Activated naive CD4-positive, alpha-beta T cell treated with anti-CD3 and anti-CD28 coated beads, Interleukin-2, amount 10 ng/mL, durations not matched to agents 7 days and 5 days (primary cell): ENCODE measurements around the gene MOB3B.

ENCODE experiments used
- CTCF ChIA-PET: fragments of 350-600 bp; sonication (Branson Sonifier 250); formaldehyde crosslinking; loops from one replicate; lab custom pipeline; 2021; ENCODE audit warnings: antibody characterized with exemption; lab: Charles Lee
- DNase-seq: peaks from one replicate; pipeline ENCODE4 v3.0.0-alpha.2; 2020
- H3K27ac Mint-ChIP-seq: one replicate; pipeline ENCODE4 v1.8.0; 2021; ENCODE audit warnings: mild to moderate bottlenecking, moderate library complexity, mixed read lengths
- H3K27me3 Mint-ChIP-seq: one replicate; pipeline ENCODE4 v1.8.0; 2021; ENCODE audit warnings: mild to moderate bottlenecking, mixed read lengths
- H3K36me3 Mint-ChIP-seq: one replicate; pipeline ENCODE4 v1.8.0; 2021; ENCODE audit warnings: mixed read lengths
- H3K4me1 Mint-ChIP-seq: one replicate; pipeline ENCODE4 v1.8.0; 2021; ENCODE audit warnings: mixed read lengths
- H3K4me3 Mint-ChIP-seq: one replicate; pipeline ENCODE4 v1.8.0; 2021; ENCODE audit warnings: mild to moderate bottlenecking, moderate library complexity, mixed read lengths
- H3K9me3 Mint-ChIP-seq: one replicate; pipeline ENCODE4 v1.8.0; 2021; ENCODE audit warnings: mixed read lengths

MOB3B gene

DNA sequence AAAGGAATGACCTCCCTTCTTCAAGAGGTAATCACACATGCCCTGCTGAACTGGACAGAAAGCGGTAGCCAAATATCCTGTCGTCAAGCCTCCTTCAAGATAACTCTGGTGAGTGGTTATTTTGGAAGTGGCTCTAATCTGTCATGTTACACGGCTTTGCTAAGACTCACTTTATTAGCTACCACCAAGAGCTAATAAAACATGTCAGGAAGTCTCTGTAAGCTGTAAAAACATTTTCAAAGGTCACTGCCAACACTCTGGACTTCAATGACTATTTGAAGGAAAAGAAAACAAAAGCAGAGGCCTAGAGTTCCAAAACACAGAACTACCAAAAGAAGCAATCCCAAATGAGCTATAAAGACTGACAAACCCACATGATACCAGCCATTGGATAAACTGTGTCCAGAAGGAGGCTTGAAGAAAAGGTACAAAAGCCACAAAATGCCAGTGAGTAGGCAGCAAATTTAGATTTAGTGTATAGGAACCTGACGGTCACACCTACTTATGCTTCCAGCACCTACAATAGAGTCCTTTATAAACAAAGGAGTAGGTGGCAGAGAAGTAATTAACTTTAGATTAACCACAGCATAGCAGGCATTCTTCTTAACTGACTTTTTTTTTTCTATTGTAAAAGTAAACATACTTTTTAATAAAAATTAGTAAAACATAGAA is 135.3 kb downstream of the MOB3B start:
- peaks cover 6% of the 10 kb centered on the region for H3K27me3 Mint-ChIP-seq
- H3K4me1 Mint-ChIP-seq, result no peaks in the 10 kb centered on the region
- no peak overlapping the region for H3K27ac Mint-ChIP-seq
- no peak for DNase-seq
- CTCF ChIA-PET, result interaction anchor here (0.7 kb wide), 1 partner anchor 229 kb away, joined by 3 read pairs; no protein-coding TSS in a partner anchor
- no peak overlapping the region for H3K4me3 Mint-ChIP-seq
- H3K36me3 Mint-ChIP-seq, result no peaks in the 10 kb centered on the region
- H3K9me3 Mint-ChIP-seq, result no peaks in the 10 kb centered on the region

DNA sequence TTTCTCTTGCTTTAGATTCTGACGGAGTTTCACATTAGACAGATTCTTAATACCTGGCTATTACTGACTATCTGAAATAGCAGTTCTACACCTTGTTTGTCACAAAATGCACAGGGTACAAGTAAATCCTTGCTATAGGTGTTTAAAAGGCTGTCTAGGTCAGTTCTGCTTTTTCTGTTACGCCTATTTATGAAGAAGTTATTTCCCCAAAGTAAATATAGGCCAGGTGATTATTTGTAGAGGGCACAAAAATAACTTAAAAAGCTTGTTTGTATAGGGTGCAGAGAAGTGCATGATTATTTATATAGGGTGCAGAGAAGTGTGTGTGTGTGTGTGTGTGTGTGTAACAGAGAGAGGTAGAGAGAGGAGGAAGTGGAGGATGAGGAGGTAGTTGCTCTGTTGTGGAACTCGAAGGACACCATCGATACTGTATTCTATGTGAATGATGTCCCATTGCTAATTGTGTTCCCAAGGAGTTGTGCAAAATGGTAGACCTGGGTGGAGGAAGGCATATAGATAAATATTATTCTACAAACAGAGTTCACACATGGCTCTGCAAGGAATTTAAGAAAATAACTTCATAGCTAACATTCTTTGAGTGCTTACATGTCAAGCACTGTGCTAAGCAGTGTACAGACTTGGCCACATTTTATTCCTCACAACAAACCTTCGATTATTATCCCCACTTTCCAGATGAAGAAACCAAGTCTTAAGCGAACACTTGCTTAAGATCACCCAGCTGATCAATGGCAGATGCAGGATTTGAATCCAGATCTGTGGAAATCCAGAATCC is 136.4 kb downstream of the MOB3B start:
- Mint-ChIP-seq H3K27me3 (peaks cover 6% of the 10 kb centered on the region), H3K27ac (no peak overlapping the region), H3K4me1 (no peaks in the 10 kb centered on the region), H3K4me3 (no peak overlapping the region), H3K9me3 (no peaks in the 10 kb centered on the region), H3K36me3 (no peaks in the 10 kb centered on the region)
- CTCF ChIA-PET, result interaction anchor here (1.0 kb wide), 1 partner anchor 40 kb away, joined by 3 read pairs; no protein-coding TSS in a partner anchor
- DNase-seq, result no peak

DNA sequence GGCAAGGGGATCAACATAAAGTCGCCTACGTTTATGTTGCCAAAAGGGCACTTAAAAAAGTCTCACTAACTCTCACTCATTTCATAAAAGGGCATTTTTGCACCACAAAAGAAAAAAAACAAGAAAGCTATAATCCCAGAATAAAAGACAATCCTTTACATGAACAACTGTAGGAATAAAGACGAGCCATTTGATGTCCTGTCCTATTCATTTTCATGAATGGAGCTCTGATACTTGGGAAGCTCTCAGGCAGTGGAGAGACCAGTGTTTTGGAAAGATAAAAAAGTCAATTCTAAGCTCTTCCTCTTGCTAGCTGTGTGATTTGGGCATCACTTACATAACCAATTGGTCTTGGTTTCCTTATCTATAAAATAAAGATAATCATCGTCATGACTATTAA is 137.2 kb downstream of the MOB3B start:
- CTCF ChIA-PET, result interaction anchor here (1.0 to 1.3 kb wide), 2 partner anchors 25 to 39 kb away, joined by 3 read pairs; no protein-coding TSS in a partner anchor

DNA sequence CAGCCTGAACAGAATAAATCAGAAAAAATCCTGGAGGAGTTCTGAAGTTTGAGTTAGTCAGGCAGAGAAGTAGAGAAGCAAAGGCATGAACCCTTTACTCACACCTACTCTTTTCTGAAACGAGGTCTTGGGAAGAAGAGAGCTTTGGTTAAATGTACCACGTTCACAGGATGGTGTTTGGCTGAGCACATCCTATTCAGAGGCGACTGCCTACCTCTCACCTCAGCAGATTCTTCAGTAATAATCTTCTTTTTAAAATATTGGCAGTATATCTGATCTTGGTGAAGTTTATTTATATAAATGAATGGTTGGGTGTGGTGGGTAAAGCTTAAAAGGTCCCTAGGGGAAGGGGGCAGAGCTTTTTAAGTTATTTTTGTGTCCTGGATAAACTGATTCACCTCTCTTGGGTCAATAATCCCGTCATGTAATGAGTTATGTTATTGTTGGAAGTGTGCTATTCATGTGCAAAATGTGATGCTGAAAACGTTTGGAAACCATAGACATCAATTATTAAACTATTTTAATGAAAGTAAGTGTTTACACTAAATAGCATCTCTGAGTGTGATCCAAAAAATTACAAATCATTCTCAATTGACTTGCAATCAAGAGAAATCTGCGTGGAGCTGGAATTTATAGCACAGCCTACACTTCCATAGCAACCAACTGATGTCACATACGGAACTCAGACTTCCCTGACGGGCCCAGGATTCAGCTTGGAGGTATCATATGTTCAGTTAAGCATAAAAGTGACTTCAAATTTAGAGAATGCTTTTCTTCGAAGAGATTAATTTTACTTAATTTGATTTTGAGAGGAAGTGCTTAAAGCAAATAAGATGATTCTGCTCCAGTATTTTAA is 138.3 kb downstream of the MOB3B start:
- no peak for DNase-seq
- CTCF ChIA-PET, result interaction anchor here (1.3 kb wide), 1 partner anchor 24 kb away, joined by 3 read pairs; no protein-coding TSS in a partner anchor
- Mint-ChIP-seq H3K4me1 (no peaks in the 10 kb centered on the region), H3K27ac (no peak overlapping the region), H3K9me3 (no peaks in the 10 kb centered on the region), H3K27me3 (peaks cover 6% of the 10 kb centered on the region), H3K4me3 (no peak overlapping the region), H3K36me3 (no peaks in the 10 kb centered on the region)

More for the DNA sequence above, 137.2 kb downstream of the MOB3B start:
- Mint-ChIP-seq H3K36me3 (no peaks in the 10 kb centered on the region), H3K4me3 (no peak overlapping the region), H3K9me3 (no peaks in the 10 kb centered on the region), H3K27me3 (peaks cover 6% of the 10 kb centered on the region), H3K27ac (no peak overlapping the region), H3K4me1 (no peaks in the 10 kb centered on the region)
- DNase-seq, result no peak

DNA sequence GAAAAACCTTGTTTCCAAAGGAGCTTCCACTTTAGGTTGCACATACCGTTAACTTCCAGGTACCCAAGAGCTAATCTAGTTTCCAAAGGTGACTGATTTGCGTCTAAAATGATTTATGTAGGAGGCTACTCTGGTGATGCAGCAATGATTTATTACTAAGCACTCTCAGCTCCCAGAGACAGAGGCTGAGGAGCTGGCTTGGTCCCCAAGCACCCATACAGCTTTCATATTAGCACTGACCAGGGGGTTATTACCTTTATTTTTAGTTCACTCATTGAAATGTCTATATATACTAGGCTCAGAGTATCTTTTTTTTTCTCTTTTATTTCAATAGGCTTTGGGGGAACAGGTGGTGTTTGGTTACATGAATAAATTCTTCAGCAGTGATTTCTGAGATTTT is 141.5 kb downstream of the MOB3B start:
- DNase-seq, result no peak
- Mint-ChIP-seq H3K36me3 (no peaks in the 10 kb centered on the region), H3K4me1 (peaks cover 5% of the 10 kb centered on the region), H3K9me3 (no peaks in the 10 kb centered on the region), H3K27me3 (peaks cover 20% of the 10 kb centered on the region), H3K27ac (no peak overlapping the region), H3K4me3 (no peak overlapping the region)
- CTCF ChIA-PET, result no interaction called here

DNA sequence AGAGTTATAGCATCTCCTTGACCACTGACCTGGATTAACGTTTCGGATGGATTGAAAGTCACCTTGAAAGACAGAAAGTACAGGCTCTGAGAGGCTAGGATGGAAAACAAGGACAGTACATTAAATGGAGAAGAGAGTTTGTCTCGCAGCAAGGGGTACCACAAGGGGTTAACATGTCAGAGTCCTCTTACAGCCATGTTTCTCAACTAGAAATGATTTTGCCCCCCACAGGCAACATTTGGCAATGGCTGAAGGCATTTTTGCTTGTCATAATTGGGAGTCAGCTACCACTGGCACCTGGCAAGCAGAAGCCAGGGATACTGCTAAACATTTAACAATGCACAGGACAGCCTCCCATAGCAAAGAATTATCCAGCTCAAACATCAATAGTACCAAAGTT is 141.9 kb downstream of the MOB3B start:
- H3K27me3 Mint-ChIP-seq, result peaks cover 20% of the 10 kb centered on the region
- no peaks in the 10 kb centered on the region for H3K9me3 Mint-ChIP-seq
- H3K4me3 Mint-ChIP-seq, result no peak overlapping the region
- no peaks in the 10 kb centered on the region for H3K36me3 Mint-ChIP-seq
- no peak for DNase-seq
- CTCF ChIA-PET, result no interaction called here
- H3K27ac Mint-ChIP-seq, result no peak overlapping the region
- H3K4me1 Mint-ChIP-seq, result peaks cover 5% of the 10 kb centered on the region

DNA sequence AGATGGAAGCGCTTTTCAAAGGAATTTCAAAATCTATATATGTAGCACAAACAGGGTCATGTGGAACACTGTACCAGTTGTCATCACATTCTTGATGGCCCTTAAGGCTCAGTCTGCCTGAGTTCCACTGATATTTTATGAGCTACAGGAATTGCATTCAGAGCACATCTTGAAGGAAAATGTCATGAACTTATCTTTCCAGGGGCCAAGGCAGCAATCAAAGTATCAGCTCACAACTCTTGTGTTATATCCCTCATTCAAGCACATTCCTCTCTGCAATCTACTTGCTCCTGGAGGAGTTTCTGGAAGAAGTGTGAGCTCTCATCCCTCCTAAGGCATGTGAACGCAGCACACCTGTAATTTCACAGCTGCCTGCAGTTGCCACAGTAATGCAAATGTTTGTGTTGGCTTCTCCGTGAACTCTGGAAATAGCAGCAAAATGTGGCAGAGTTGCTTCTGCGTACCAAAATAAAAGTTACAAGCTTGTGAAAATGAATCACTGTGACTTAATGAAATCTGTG is 143.0 kb downstream of the MOB3B start:
- Mint-ChIP-seq H3K27ac (no peak overlapping the region), H3K4me3 (no peak overlapping the region), H3K36me3 (no peaks in the 10 kb centered on the region), H3K9me3 (no peaks in the 10 kb centered on the region), H3K27me3 (peaks cover 20% of the 10 kb centered on the region), H3K4me1 (peaks cover 5% of the 10 kb centered on the region)
- no peak for DNase-seq
- CTCF ChIA-PET, result no interaction called here

DNA sequence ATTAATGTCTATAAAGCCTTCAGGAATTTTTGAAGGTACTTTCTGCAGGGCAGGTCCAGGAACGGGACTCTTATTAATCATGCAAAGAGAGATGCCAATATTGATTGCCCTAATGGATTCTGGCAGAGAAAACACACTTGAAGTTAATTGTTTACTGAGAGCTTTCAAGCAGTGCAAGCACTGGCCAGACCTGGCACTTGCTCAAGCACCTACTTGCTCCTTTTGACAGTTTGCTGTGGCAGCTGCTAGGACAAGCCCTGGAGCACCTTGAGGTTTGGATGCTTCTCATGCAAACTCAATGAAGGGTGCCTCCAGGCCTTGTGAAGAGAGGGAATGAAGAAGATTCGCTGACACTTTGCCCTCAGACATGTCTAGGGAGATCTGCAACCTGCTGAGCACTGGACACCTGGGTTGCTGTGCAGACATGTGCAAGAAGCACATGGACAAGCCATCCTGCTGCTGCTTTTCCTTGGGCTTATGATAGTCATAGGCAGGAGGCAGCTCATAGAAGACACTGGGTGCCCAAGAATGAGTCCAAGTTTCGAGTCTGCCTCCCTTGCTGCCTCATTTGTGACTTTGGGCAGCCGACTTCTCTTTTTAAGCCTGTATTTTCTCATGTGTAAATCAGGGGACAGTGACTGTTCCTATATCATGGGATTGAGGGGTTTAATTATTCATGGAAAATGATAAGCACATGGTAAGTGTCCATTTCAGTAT is 143.8 kb downstream of the MOB3B start:
- CTCF ChIA-PET, result interaction anchor here (1.1 kb wide), 1 partner anchor 32 kb away, joined by 3 read pairs; no protein-coding TSS in a partner anchor
- Mint-ChIP-seq H3K27ac (no peak overlapping the region), H3K4me1 (peaks cover 9% of the 10 kb centered on the region), H3K4me3 (no peak overlapping the region), H3K9me3 (peaks cover under 1% of the 10 kb centered on the region), H3K27me3 (peaks cover 22% of the 10 kb centered on the region), H3K36me3 (no peaks in the 10 kb centered on the region)
- DNase-seq, result no peak

DNA sequence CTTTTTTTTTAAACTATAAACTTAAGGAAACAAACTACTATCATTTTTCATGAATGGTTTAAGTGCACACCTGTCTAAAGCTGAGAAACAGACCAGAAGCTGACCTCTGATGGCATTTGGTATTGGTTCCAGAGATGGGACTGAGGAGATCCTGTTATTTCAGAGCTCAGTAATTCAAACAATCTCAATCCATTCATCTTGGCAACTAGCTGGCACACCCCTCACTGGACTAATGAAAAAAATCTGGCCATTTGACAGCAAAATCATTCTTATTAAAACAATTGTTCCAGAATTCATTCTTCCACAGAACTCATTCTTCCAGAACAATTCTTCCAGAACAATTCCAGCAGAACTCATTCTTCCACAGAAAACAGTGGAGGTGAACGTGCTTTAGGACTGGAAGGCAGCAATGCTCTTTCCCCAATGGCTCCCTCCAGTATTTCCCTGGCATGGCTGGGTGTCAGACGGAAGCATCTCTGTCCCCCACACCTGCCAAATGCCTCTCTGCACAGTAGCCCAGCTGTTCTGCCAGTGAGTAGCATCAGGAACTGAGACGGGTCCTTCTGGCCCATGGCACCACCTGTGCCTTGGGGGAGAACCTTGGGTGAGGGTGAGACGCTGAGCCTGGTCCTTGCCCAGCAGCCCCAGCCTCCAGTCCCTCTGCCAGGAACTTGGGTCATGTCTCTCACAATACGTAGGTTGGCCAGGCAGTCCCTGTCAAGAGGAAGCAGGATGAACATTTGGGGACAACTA is 145.2 kb downstream of the MOB3B start:
- peaks cover 19% of the 10 kb centered on the region for H3K27me3 Mint-ChIP-seq
- no peak overlapping the region for H3K4me3 Mint-ChIP-seq
- H3K27ac Mint-ChIP-seq, result no peak overlapping the region
- CTCF ChIA-PET, result no interaction called here
- H3K9me3 Mint-ChIP-seq, result peaks cover 1% of the 10 kb centered on the region
- no peak for DNase-seq
- H3K36me3 Mint-ChIP-seq, result peaks cover under 1% of the 10 kb centered on the region
- peaks cover 18% of the 10 kb centered on the region for H3K4me1 Mint-ChIP-seq

DNA sequence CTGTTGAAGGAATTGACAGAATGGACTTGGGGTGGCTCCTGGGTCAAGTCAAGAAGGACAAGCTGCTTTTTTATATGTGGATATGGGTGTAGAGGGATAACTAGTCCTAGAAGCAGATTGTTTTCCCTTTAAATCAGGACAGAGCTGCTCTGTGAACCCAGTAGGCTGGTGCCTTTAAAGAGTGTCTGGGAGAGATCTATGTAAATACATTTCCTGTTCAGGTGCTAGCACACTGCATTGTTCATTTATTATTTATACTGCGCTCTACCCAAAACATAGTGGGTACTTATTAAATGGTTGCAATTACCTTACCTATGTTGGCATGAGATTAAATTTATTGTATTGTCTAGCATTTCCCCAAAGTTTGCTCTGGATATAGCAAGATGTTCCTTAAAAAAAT is 146.1 kb downstream of the MOB3B start:
- CTCF ChIA-PET, result no interaction called here
- no peak overlapping the region for H3K4me3 Mint-ChIP-seq
- peaks cover 27% of the 10 kb centered on the region for H3K4me1 Mint-ChIP-seq

DNA sequence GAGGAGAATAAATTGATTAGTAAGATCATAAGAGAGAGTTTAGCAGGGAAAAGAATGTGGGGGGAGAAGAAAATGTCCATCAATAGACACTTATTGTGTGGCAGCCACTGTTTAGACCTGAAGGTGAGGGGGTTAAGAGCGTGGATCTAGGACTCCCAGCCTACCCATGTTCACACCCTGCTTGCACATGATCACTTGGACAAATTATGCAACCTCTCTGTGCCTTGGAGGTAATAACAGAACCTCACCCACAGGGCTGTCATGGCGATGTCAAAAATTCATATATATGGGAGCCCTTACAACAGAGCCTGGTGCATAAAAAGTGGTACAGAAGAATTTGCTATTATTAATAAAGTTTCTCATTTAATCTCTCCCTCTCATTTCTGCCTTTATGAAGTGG is 146.6 kb downstream of the MOB3B start:
- H3K4me3 Mint-ChIP-seq, result no peak overlapping the region
- peaks cover 33% of the 10 kb centered on the region for H3K4me1 Mint-ChIP-seq
- H3K9me3 Mint-ChIP-seq, result peaks cover 1% of the 10 kb centered on the region
- DNase-seq, result no peak
- H3K27me3 Mint-ChIP-seq, result peaks cover 28% of the 10 kb centered on the region
- peaks cover 3% of the 10 kb centered on the region for H3K36me3 Mint-ChIP-seq
- CTCF ChIA-PET, result no interaction called here
- no peak overlapping the region for H3K27ac Mint-ChIP-seq

More for the DNA sequence above, 146.1 kb downstream of the MOB3B start:
- Mint-ChIP-seq H3K27ac (no peak overlapping the region), H3K36me3 (peaks cover 3% of the 10 kb centered on the region), H3K9me3 (peaks cover 1% of the 10 kb centered on the region), H3K27me3 (peaks cover 23% of the 10 kb centered on the region)
- no peak for DNase-seq

DNA sequence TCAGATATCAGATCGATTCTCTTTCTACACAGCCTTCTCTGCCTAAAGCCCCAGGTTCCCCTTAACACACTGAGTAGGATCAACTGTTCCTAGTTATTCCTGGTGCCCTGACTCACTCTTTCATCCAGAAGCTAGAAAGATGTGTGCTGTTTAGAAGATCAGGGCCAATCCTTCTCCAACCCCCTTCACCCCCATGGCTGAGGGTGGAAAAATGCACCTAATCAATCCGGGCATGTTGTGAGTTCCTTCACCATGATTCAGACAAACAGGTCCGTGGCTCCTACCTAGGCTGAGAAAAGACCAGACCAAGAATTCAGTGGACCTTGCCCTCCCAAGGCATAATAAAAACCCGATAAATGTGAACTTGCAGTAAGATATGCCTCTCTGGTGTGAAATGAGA is 147.3 kb downstream of the MOB3B start:
- CTCF ChIA-PET, result interaction anchor here (2.0 kb wide), 1 partner anchor 49 kb away, joined by 4 read pairs; no protein-coding TSS in a partner anchor
- no peak for DNase-seq
- peaks cover 35% of the 10 kb centered on the region for H3K27me3 Mint-ChIP-seq
- peaks cover 3% of the 10 kb centered on the region for H3K36me3 Mint-ChIP-seq
- peaks cover 1% of the 10 kb centered on the region for H3K9me3 Mint-ChIP-seq
- peaks cover 39% of the 10 kb centered on the region for H3K4me1 Mint-ChIP-seq
- no peak overlapping the region for H3K27ac Mint-ChIP-seq
- H3K4me3 Mint-ChIP-seq, result no peak overlapping the region
